ENCODE results near the gene VSIG2. TPM values are rescaled to one million over a fixed set of nuclear protein-coding genes. Genes with fewer than 3 reads are reported as not detected.

The VSIG2 gene
- polyA plus RNA-seq, 3 donors, result not detected

GRCh38 chr11:124752471-124753102 lies 532 bp upstream of the VSIG2 start:
- DNase-seq, result peak in 2 of 3 donors; percentile 28 to 41
- peaks cover 5% of the 10 kb centered on the region for H4K20me1 ChIP-seq (ENCODE audit: insufficient read depth, low read length)
- H3K9me3 ChIP-seq (replicated peaks in 1 of 2; ENCODE audit: control insufficient read depth in 1 of 2, insufficient read depth in 1 of 2, low read length in 2 of 2), result no peaks in the 10 kb centered on the region
- intact Hi-C loops (cut with micrococcal nuclease), result no loop called here
- H3K36me3 ChIP-seq (replicated peaks in 1 of 2; ENCODE audit: control insufficient read depth in 1 of 2, insufficient read depth in 2 of 2, low read length in 2 of 2), result no peaks in the 10 kb centered on the region
- H2AFZ ChIP-seq (ENCODE audit: insufficient read depth, low read depth, low read length, poor library complexity, severe bottlenecking), result no peak overlapping the region
- H3K27me3 Mint-ChIP-seq (ENCODE audit: low read depth in 3 of 3), result peaks cover 16 to 29% (median 18%) of the 10 kb centered on the region in 3 donors
- H3K4me2 ChIP-seq (replicated peaks; ENCODE audit: extremely low read depth, low read length, poor library complexity, severe bottlenecking), result no peak overlapping the region
- H3K36me3 Mint-ChIP-seq, result no peaks in the 10 kb centered on the region
- peaks cover 48% of the 10 kb centered on the region for H3K4me1 Mint-ChIP-seq
- peak overlapping the region in 1 of 2 donors; percentile 76 for H3K4me3 Mint-ChIP-seq
- H3K79me2 ChIP-seq (ENCODE audit: insufficient read depth, low read length), result no peaks in the 10 kb centered on the region
- peaks cover 50 to 58% of the 10 kb centered on the region in 2 donors for H3K4me1 ChIP-seq (ENCODE audit: control insufficient read depth in 1 of 2, insufficient read depth in 2 of 2, low read length in 2 of 2)
- H3K27me3 ChIP-seq (ENCODE audit: control insufficient read depth in 2 of 2, insufficient read depth in 2 of 2, low read length in 2 of 2), result no peaks in the 10 kb centered on the region
- H3K9ac ChIP-seq (ENCODE audit: insufficient read depth, low read length, poor library complexity, severe bottlenecking), result no peak overlapping the region
- peaks cover 0 to 2% (median 0%) of the 10 kb centered on the region in 7 donors for H3K9me3 Mint-ChIP-seq
- no peak for TF ChIP-seq CTCF (IDR thresholded peaks at IDR 0.05)
- WGBS (ENCODE audit: insufficient coverage), result 0% methylated on average over 3 of the region's 10 CpGs
- H3K27ac Mint-ChIP-seq, result no peak overlapping the region
- peak overlapping the region in 1 of 3 experiments; percentile 9 for H3K4me3 ChIP-seq (replicated peaks in 1 of 3; ENCODE audit: low read depth in 2 of 3, low read length in 3 of 3)
- H3K27ac ChIP-seq (ENCODE audit: low read depth in 1 of 2, low read length in 2 of 2), result no peak overlapping the region

GRCh38 chr11:124751391-124751740 lies 689 bp downstream of the VSIG2 start:
- WGBS (ENCODE audit: insufficient coverage), result 88% methylated on average over 9 of the region's 11 CpGs
- TF ChIP-seq CTCF (IDR thresholded peaks at IDR 0.05), result no peak
- Histone ChIP-seq H4K20me1 (ENCODE audit: insufficient read depth, low read length) (peaks cover 10% of the 10 kb centered on the region), H3K27me3 (ENCODE audit: control insufficient read depth in 2 of 2, insufficient read depth in 2 of 2, low read length in 2 of 2) (no peaks in the 10 kb centered on the region), H3K9me3 (replicated peaks in 1 of 2; ENCODE audit: control insufficient read depth in 1 of 2, insufficient read depth in 1 of 2, low read length in 2 of 2) (no peaks in the 10 kb centered on the region), H3K36me3 (replicated peaks in 1 of 2; ENCODE audit: control insufficient read depth in 1 of 2, insufficient read depth in 2 of 2, low read length in 2 of 2) (no peaks in the 10 kb centered on the region), H3K4me1 (ENCODE audit: control insufficient read depth in 1 of 2, insufficient read depth in 2 of 2, low read length in 2 of 2) (peaks cover 56 to 67% of the 10 kb centered on the region in 2 donors), H3K9ac (ENCODE audit: insufficient read depth, low read length, poor library complexity, severe bottlenecking) (no peak overlapping the region), H3K4me3 (replicated peaks in 1 of 3; ENCODE audit: low read depth in 2 of 3, low read length in 3 of 3) (no peak overlapping the region), H3K27ac (ENCODE audit: low read depth in 1 of 2, low read length in 2 of 2) (no peak overlapping the region), H3K4me2 (replicated peaks; ENCODE audit: extremely low read depth, low read length, poor library complexity, severe bottlenecking) (no peak overlapping the region), H3K79me2 (ENCODE audit: insufficient read depth, low read length) (no peaks in the 10 kb centered on the region), H2AFZ (ENCODE audit: insufficient read depth, low read depth, low read length, poor library complexity, severe bottlenecking) (no peak overlapping the region)
- no peak for DNase-seq
- no peak overlapping the region for H3K27ac Mint-ChIP-seq
- peaks cover 11 to 21% (median 11%) of the 10 kb centered on the region in 3 donors for H3K27me3 Mint-ChIP-seq (ENCODE audit: low read depth in 3 of 3)
- H3K4me1 Mint-ChIP-seq, result peaks cover 55% of the 10 kb centered on the region
- H3K36me3 Mint-ChIP-seq, result no peaks in the 10 kb centered on the region
- H3K4me3 Mint-ChIP-seq, result no peak overlapping the region
- peaks cover 0 to 2% (median 0%) of the 10 kb centered on the region in 7 donors for H3K9me3 Mint-ChIP-seq
- intact Hi-C loops (cut with micrococcal nuclease), result no loop called here
